ENCODE measurements around the gene TAS1R3. TPM values are rescaled to one million over a fixed set of nuclear protein-coding genes. Genes with fewer than 3 reads are reported as not detected.

The TAS1R3 gene
- total RNA-seq, 1 experiment from 2014 or later = 0.16 TPM

Other genes starting within 250 kb of the TAS1R3 start
- gene C1orf159, start 215.2 kb upstream of the TAS1R3 start, total RNA-seq (2014; rRNA removed; shearing (Covaris generic)) = 11.1 and 15.4 TPM in 2 replicates
- not detected in 2 replicates for gene TTLL10, start 157.4 kb upstream of the TAS1R3 start, total RNA-seq (2014; rRNA removed; shearing (Covaris generic))
- not detected in 2 replicates for gene TNFRSF18, start 124.7 kb upstream of the TAS1R3 start, total RNA-seq (2014; rRNA removed; shearing (Covaris generic))
- gene TNFRSF4, start 117.1 kb upstream of the TAS1R3 start, total RNA-seq (2014; rRNA removed; shearing (Covaris generic)) = not detected in 2 replicates
- 154 and 156 TPM in 2 replicates for gene SDF4, start 99.3 kb upstream of the TAS1R3 start, total RNA-seq (2014; rRNA removed; shearing (Covaris generic))
- 50.1 and 51.3 TPM in 2 replicates for gene B3GALT6, start 99.0 kb upstream of the TAS1R3 start, total RNA-seq (2014; rRNA removed; shearing (Covaris generic))
- gene C1QTNF12, start 84.6 kb upstream of the TAS1R3 start, total RNA-seq (2014; rRNA removed; shearing (Covaris generic)) = 0.25 and 1.8 TPM in 2 replicates
- gene UBE2J2, start 57.4 kb upstream of the TAS1R3 start, total RNA-seq (2014; rRNA removed; shearing (Covaris generic)) = 92.1 and 96.6 TPM in 2 replicates
- gene SCNN1D, start 50.8 kb upstream of the TAS1R3 start, total RNA-seq (2014; rRNA removed; shearing (Covaris generic)) = 0.53 and 1.5 TPM in 2 replicates
- 41.1 and 44.8 TPM in 2 replicates for gene ACAP3, start 23.4 kb upstream of the TAS1R3 start, total RNA-seq (2014; rRNA removed; shearing (Covaris generic))
- 27.3 and 35.1 TPM in 2 replicates for gene PUSL1, start 22.7 kb upstream of the TAS1R3 start, total RNA-seq (2014; rRNA removed; shearing (Covaris generic))
- gene INTS11, start 6.6 kb upstream of the TAS1R3 start, total RNA-seq (2014; rRNA removed; shearing (Covaris generic)) = 66.7 and 81.0 TPM in 2 replicates
- 29.4 and 39.2 TPM in 2 replicates for gene CPTP, start 6.5 kb upstream of the TAS1R3 start, total RNA-seq (2014; rRNA removed; shearing (Covaris generic))
- gene DVL1, start 18.1 kb downstream of the TAS1R3 start, total RNA-seq (2014; rRNA removed; shearing (Covaris generic)) = 85.2 and 95.9 TPM in 2 replicates
- 192 and 224 TPM in 2 replicates for gene MXRA8, start 27.3 kb downstream of the TAS1R3 start, total RNA-seq (2014; rRNA removed; shearing (Covaris generic))
- gene AURKAIP1, start 43.9 kb downstream of the TAS1R3 start, total RNA-seq (2014; rRNA removed; shearing (Covaris generic)) = 180 and 360 TPM in 2 replicates
- gene CCNL2, start 68.1 kb downstream of the TAS1R3 start, total RNA-seq (2014; rRNA removed; shearing (Covaris generic)) = 69.4 and 79.0 TPM in 2 replicates
- 184 and 203 TPM in 2 replicates for gene MRPL20, start 76.0 kb downstream of the TAS1R3 start, total RNA-seq (2014; rRNA removed; shearing (Covaris generic))
- gene ANKRD65, start 90.0 kb downstream of the TAS1R3 start, total RNA-seq (2014; rRNA removed; shearing (Covaris generic)) = not detected in 2 replicates
- gene VWA1, start 104.4 kb downstream of the TAS1R3 start, total RNA-seq (2014; rRNA removed; shearing (Covaris generic)) = 0.31 and 1.0 TPM in 2 replicates
- gene ATAD3C, start 118.4 kb downstream of the TAS1R3 start, total RNA-seq (2014; rRNA removed; shearing (Covaris generic)) = not detected in 2 replicates
- gene ATAD3B, start 140.5 kb downstream of the TAS1R3 start, total RNA-seq (2014; rRNA removed; shearing (Covaris generic)) = 24.0 and 33.8 TPM in 2 replicates
- 32.7 and 51.6 TPM in 2 replicates for gene ATAD3A, start 180.9 kb downstream of the TAS1R3 start, total RNA-seq (2014; rRNA removed; shearing (Covaris generic))
- 0.31 and 0.47 TPM in 2 replicates for gene TMEM240, start 209.3 kb downstream of the TAS1R3 start, total RNA-seq (2014; rRNA removed; shearing (Covaris generic))
- 57.2 and 58.6 TPM in 2 replicates for gene SSU72, start 243.6 kb downstream of the TAS1R3 start, total RNA-seq (2014; rRNA removed; shearing (Covaris generic))